Measurements from ENCODE around the gene ABCA3. TPM values are rescaled to one million over a fixed set of nuclear protein-coding genes. Genes with fewer than 3 reads are reported as not detected.
"Not testable (repeated sequence)": the region's sequence is repeated elsewhere in the genome, so short reads cannot be mapped to it uniquely, and the experiment has no call there.

The ABCA3 gene
- 0.06 TPM in 1 of 2 replicates, not detected in the other for total RNA-seq (2014; rRNA removed; shearing (Covaris generic))

DNA sequence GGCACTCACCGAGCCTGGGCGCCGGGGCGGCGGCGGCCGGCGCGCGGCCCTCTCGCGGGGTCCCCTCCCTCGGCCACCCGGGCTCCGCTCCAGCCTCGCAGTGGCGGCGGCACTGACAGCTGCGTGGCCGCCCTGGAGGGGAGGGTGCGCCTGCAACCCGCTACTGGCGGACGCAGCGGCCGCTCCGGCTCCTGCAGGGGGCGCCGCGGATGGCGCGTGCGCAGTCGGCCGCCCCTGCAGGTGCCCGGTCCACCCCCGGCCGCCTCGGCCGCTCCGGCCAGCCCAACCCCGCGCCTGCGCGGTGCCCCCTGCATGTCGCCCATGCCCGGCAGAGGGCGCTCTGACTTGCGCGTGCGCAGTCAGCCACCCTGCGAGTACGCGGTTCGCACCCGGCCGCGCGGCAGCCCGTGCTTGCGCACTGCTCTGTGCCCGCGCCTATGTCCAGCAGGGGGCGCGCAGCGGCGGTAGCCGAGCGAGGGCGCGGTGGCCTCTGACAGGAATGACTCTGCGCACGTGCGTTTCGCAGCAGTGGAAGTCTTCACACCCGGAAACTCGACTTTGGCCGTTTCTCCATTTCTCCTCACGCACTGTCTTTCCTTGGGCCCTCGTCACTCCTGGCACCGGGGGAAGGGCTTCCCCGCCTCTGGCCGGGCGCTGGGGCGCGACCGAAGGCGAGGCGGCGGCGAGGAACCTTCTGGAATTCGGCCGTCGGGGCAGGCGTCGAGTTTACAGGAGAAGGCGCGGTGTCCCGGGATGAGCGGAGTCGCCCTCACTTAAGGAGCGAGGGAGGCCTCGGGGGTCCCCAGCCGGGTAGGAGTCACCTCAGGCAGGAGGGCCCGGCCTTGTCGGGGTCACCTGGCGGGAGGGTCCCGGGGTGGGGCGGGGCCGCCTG lies at the start of gene ABCA3:
TSS of gene ABCA3 (minus strand) at position 165 of the 892 bp plus-strand sequence. CDS start 14,262 bp downstream, outside the sequence.
- H3K9me3 ChIP-seq (replicated peaks): peaks cover 8% of the 10 kb centered on the region
- peak; percentile 82 to 86 for DNase-seq (ENCODE audit: low read depth in 1 of 2, low spot score in 2 of 2)
- H3K4me1 ChIP-seq (replicated peaks): peaks cover 18% of the 10 kb centered on the region
- H3K27ac ChIP-seq: no peak within 1 kb of the TSS
- peak within 1 kb of the TSS; percentile 25 for H3K4me3 ChIP-seq
- H3K36me3 ChIP-seq: no peaks in the 10 kb centered on the region
- H3K27me3 ChIP-seq (replicated peaks): peaks cover 70% of the 10 kb centered on the region

DNA sequence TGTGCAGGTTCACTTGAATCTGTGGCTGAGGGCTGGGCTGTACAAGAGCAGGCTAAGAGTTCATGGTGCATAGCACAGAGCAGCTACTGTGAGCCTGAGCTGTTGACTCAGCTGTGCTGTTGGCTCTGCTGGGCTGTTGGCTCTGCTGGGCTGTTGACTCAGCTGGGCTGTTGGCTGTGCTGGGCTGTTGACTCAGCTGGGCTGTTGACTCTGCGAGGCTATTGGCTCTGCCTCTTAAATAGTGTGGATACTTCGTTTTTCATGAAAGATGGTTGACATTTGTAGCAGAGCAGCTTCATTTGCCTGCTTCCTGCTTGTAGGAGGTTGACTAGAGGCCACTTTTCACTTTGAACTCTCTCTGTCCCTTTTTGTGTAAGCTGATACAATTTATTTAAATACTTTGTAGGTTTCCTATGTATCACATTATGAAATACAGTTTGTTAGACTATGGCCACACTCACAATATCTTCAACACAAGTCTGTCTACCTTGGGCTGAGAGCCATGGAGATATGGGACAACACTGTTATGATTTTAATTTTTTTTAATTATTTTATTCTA lies 48.4 kb upstream of the ABCA3 start:
- peaks cover 9% of the 10 kb centered on the region for H3K9me3 ChIP-seq (replicated peaks)
- H3K27me3 ChIP-seq (replicated peaks): 0 out of 2 replicates have a peak, but pooled peaks cover 2% of the 10 kb centered on the region
- H3K27ac ChIP-seq: no peak overlapping the region
- no peak overlapping the region for H3K4me3 ChIP-seq
- no peaks in the 10 kb centered on the region for H3K4me1 ChIP-seq (replicated peaks)
- H3K36me3 ChIP-seq: no peaks in the 10 kb centered on the region
- no peak for DNase-seq (ENCODE audit: low read depth in 1 of 2, low spot score in 2 of 2)

DNA sequence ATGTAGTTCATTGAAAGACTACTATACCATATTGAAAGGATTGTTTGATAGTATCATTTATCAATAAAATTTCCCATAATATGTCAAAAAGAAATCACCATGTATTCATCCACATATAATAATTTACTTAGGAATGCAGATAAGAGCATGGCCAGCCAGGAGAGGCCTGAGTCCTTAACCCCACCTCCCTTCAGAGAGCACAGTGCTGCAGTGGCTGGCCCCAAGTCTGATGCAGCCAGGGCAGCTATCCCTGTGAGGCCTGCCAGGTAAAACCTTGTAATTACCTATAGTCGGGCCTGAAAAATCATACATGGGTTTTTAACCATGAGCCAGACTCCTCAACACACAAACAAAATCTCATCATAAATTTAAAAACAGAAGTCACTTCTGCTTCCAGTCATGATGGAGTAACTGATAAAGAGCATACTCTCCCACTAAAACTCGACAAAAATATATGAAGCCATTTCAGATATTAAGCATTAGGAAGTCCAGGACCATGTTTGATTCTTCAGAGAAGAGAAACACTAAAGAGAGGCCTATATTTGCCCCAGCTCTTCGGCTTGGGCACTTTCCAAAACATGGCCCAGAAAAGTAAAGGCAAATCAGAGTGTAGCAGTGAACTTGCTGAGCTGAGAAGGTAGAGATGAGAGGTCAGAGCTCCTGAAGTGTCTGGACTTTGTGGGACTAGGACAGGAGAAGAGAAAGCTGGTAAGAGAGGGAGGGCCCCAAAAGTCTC lies 47.8 kb upstream of the ABCA3 start:
- Histone ChIP-seq H3K36me3 (no peaks in the 10 kb centered on the region), H3K4me1 (replicated peaks) (no peaks in the 10 kb centered on the region), H3K9me3 (replicated peaks) (peaks cover 9% of the 10 kb centered on the region), H3K4me3 (no peak overlapping the region), H3K27ac (no peak overlapping the region), H3K27me3 (replicated peaks) (peaks cover 7% of the 10 kb centered on the region; the same call in 1 of the 2 replicates)
- no peak for DNase-seq (ENCODE audit: low read depth in 1 of 2, low spot score in 2 of 2)

DNA sequence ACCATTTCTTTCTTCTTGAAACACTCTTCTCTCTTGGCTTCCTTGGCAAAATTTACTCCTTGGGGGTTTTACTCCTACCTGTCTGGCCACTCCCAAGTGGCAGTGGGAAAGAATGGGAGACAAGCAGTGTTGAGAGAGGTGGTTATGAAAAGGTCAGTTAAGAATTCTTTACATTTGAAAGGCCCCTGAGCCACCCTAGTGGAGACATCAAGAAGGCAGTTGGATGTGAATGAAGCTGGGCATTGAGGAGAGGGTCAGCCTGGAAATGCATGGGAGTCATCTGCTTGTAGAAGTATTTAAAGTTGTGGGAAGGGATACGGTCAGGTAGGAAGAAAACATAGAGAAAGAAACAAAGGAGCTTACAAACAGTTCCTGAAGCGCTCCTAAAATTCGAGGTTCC lies 46.5 kb upstream of the ABCA3 start:
- Histone ChIP-seq H3K4me1 (replicated peaks) (no peaks in the 10 kb centered on the region), H3K27ac (no peak overlapping the region), H3K36me3 (no peaks in the 10 kb centered on the region), H3K27me3 (replicated peaks) (peaks cover 9% of the 10 kb centered on the region; the same call in 1 of the 2 replicates), H3K4me3 (no peak overlapping the region), H3K9me3 (replicated peaks) (peaks cover 9% of the 10 kb centered on the region)
- no peak for DNase-seq (ENCODE audit: low read depth in 1 of 2, low spot score in 2 of 2)

DNA sequence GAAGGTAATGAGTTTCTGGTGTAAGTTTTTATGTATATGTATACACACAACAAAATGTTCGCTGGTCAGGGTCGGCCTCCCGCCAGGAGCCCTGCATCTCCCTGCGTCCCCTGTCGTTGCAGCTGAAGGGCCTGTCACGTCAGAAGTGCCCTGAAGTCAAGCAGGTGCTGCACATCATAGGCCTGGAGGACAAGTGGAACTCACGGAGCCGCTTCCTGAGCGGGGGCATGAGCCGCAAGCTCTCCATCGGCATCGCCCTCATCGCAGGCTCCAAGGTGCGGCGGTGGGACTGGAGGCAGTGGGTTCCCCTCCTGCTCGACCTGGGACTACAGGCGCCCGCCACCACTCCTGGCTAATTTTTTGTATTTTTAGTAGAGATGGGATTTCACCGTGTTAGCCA lies 45.5 kb upstream of the ABCA3 start:
- H3K27ac ChIP-seq; H3K9me3 ChIP-seq (replicated peaks); H3K36me3 ChIP-seq; H3K4me3 ChIP-seq; H3K4me1 ChIP-seq (replicated peaks); DNase-seq (ENCODE audit: low read depth in 1 of 2, low spot score in 2 of 2); H3K27me3 ChIP-seq (replicated peaks): not testable (repeated sequence)

DNA sequence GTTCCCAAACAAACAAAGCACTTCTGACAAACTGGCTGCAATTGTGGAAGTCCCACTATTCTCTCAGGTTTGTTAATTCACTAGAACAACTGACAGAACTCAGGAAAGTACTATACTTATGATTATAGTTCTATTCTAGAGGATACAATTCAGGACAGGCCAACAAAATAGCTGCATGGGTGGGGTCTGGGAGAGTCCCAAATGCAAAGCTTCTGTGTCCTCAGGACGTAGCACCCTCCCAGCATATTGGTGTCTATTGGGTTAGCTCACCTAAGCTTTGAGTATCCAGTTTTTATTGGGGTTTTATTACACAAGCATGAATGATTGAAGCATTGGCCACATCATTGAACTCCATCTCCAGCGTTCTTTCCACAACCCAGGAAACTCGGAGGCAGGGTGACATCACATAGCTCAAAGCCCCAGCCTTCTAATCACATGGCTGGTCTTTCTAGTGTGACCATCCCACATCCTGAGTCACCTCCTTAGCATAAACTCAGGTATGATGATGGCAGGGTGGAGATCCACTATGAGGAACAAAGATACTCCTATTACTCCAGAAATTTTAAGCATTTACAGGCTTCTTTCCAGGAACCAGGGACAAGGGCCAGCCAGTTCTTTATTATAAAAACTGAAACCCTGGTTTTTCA lies 44.8 kb upstream of the ABCA3 start:
- H3K4me3 ChIP-seq: no peak overlapping the region
- H3K9me3 ChIP-seq (replicated peaks): peaks cover 9% of the 10 kb centered on the region
- H3K36me3 ChIP-seq: no peaks in the 10 kb centered on the region
- no peaks in the 10 kb centered on the region for H3K4me1 ChIP-seq (replicated peaks)
- H3K27me3 ChIP-seq (replicated peaks): peaks cover 9% of the 10 kb centered on the region; the same call in 1 of the 2 replicates
- no peak for DNase-seq (ENCODE audit: low read depth in 1 of 2, low spot score in 2 of 2)
- no peak overlapping the region for H3K27ac ChIP-seq

DNA sequence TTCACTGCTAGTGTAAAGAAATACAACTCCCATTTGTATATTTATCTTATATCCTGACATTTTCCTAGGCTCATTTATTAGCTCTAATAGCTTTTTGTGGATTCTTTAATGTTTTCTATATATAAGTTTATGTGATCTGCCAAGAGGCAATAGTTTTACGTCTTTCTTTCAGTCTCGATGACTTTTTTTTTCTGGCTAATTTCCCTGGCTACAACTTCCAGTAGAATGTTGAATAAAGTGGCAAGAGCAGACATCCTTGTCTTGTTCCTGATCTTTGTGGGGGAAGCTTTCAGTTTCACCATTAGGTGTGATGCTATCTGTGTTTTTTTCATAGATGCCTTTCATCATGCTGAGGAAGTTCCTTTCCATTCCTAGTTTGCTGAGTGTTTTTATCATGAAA lies 43.9 kb upstream of the ABCA3 start:
- DNase-seq (ENCODE audit: low read depth in 1 of 2, low spot score in 2 of 2): no peak
- H3K4me3 ChIP-seq: no peak overlapping the region
- no peak overlapping the region for H3K27ac ChIP-seq
- no peaks in the 10 kb centered on the region for H3K36me3 ChIP-seq
- peaks cover 9% of the 10 kb centered on the region; the same call in 1 of the 2 replicates for H3K27me3 ChIP-seq (replicated peaks)
- H3K4me1 ChIP-seq (replicated peaks): no peaks in the 10 kb centered on the region
- peaks cover 9% of the 10 kb centered on the region for H3K9me3 ChIP-seq (replicated peaks)

DNA sequence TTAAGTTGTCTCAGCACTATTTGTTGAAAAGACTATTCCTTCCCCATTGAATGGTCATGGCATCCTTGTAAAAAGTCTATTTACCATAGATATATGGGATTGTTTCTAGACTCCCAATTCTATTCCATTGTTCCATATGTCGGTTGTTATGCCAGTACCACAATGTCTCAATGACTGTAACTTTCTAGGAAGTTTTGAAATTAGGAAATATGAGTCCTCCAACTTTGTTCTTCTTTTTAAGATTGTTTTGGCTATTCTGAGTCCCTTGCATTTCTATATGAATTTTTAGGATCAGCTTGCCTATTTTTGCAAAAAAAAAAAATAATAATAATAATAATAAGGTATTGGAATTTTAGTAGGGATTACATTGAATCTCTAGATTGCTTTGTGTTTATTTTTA lies 43.0 kb upstream of the ABCA3 start:
- Histone ChIP-seq H3K27me3 (replicated peaks) (peaks cover 17% of the 10 kb centered on the region), H3K4me1 (replicated peaks) (no peaks in the 10 kb centered on the region), H3K9me3 (replicated peaks) (peaks cover under 1% of the 10 kb centered on the region), H3K27ac (no peak overlapping the region), H3K4me3 (no peak overlapping the region), H3K36me3 (no peaks in the 10 kb centered on the region)
- DNase-seq (ENCODE audit: low read depth in 1 of 2, low spot score in 2 of 2): no peak

DNA sequence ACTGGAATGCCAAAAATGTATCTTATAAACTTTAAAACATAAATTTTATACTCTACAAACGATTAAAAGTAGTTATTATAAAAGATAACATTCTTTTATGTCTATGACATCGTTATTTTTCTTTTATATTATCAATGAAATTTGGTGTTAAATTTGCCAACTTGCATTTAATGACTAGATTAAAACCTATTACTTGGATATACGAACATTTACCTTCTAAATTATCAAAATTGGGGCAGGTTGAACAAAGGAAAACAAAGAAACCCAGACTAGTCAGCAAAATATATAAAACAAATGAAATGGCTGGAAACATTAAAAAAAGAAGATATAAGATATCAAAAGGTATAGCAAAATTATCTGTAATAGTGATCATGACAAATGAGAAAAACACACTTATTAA lies 34.1 kb upstream of the ABCA3 start:
- peaks cover 9% of the 10 kb centered on the region for H3K27me3 ChIP-seq (replicated peaks)
- no peaks in the 10 kb centered on the region for H3K36me3 ChIP-seq
- no peaks in the 10 kb centered on the region for H3K9me3 ChIP-seq (replicated peaks)
- no peak for DNase-seq (ENCODE audit: low read depth in 1 of 2, low spot score in 2 of 2)
- no peaks in the 10 kb centered on the region for H3K4me1 ChIP-seq (replicated peaks)
- H3K27ac ChIP-seq: no peak overlapping the region
- H3K4me3 ChIP-seq: no peak overlapping the region

DNA sequence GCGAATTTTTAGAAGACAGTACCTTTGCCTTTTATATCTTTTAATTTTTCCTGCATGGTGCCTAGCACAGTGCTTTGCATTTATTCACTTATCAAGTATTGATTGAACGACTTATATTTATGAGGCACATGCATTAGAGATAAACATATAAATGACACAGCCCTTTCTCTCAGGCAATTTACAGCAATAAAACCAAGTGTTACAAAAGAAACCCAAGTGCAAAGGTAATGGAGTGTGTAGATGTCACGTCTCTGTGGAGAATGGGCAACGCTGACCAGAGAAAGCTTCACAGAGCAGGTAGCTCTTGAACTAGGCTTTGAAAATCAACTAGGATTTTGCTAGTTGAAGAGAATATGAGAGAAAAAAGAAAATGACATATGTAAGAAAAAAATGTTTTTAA lies 32.6 kb upstream of the ABCA3 start:
- H3K36me3 ChIP-seq: no peaks in the 10 kb centered on the region
- no peak overlapping the region for H3K27ac ChIP-seq
- no peaks in the 10 kb centered on the region for H3K9me3 ChIP-seq (replicated peaks)
- peaks cover 5% of the 10 kb centered on the region for H3K27me3 ChIP-seq (replicated peaks)
- no peak overlapping the region for H3K4me3 ChIP-seq
- no peak for DNase-seq (ENCODE audit: low read depth in 1 of 2, low spot score in 2 of 2)
- H3K4me1 ChIP-seq (replicated peaks): no peaks in the 10 kb centered on the region

DNA sequence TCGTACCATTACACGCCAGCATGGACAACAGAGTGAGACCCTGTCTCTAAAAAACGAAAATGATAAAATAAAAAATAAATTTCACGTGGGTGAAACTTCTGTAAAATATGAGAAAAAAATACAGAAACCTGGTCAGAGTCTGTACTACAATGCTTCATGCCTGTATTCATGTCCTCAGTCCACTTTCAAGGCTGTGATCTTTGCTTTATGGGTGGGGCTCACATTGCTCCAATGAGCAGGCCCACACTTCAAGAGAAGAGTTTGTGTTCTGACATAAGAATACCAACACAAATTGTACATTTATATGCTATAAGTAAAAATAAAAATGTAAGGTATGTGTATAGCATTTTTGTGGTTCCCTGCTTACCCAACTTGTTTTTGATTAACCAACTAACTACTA lies 32.2 kb upstream of the ABCA3 start:
- Histone ChIP-seq H3K9me3 (replicated peaks) (no peaks in the 10 kb centered on the region), H3K27ac (no peak overlapping the region), H3K36me3 (no peaks in the 10 kb centered on the region), H3K4me1 (replicated peaks) (no peaks in the 10 kb centered on the region), H3K27me3 (replicated peaks) (peaks cover 5% of the 10 kb centered on the region), H3K4me3 (no peak overlapping the region)
- no peak for DNase-seq (ENCODE audit: low read depth in 1 of 2, low spot score in 2 of 2)

DNA sequence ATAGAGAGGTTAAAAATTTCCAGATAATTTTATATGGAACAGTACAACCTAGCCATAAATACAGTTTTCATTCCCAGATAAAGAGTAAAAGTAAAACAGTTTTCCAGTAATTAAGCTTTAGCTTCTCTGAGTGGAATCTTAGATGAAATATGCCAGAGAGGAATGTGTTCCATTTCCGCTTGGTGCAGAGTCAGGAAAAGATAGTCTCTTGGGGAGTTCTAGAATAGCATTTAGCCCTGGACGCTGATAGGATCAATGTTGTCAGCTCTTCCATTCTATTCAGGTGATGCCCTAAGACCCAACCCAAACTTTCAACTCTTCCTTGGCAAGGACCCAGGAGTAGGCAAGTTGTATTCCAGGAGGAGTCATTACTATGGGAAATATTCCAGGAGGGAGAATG lies 30.9 kb upstream of the ABCA3 start:
- Histone ChIP-seq H3K9me3 (replicated peaks) (no peaks in the 10 kb centered on the region), H3K36me3 (no peaks in the 10 kb centered on the region), H3K27ac (no peak overlapping the region), H3K4me3 (no peak overlapping the region), H3K27me3 (replicated peaks) (peaks cover 5% of the 10 kb centered on the region), H3K4me1 (replicated peaks) (no peaks in the 10 kb centered on the region)
- DNase-seq (ENCODE audit: low read depth in 1 of 2, low spot score in 2 of 2): no peak

DNA sequence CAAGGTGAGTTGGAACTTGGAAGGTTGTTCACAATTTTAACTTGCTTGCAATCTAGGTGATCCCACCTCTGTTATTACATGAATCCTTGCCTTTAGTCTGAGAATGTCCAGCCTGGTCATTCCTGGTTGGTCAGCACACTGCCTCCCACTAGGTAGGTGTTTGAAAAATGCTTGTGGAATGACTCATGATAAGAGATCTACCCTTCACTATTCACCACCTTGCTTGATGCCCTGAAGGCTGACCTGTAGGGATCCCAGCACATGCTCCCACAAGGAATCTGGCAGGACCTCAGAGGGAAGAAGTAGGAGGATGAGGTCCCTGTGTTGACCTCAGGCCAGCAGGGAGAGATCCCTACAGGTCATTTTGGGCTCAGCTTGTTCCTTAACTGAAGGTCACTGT lies 30.2 kb upstream of the ABCA3 start:
- no peaks in the 10 kb centered on the region for H3K9me3 ChIP-seq (replicated peaks)
- no peaks in the 10 kb centered on the region for H3K4me1 ChIP-seq (replicated peaks)
- no peak for DNase-seq (ENCODE audit: low read depth in 1 of 2, low spot score in 2 of 2)
- peaks cover 7% of the 10 kb centered on the region for H3K27me3 ChIP-seq (replicated peaks)
- no peak overlapping the region for H3K4me3 ChIP-seq
- H3K27ac ChIP-seq: no peak overlapping the region
- H3K36me3 ChIP-seq: no peaks in the 10 kb centered on the region
